ENCODE measurements around the gene LRP1-AS.

DNA sequence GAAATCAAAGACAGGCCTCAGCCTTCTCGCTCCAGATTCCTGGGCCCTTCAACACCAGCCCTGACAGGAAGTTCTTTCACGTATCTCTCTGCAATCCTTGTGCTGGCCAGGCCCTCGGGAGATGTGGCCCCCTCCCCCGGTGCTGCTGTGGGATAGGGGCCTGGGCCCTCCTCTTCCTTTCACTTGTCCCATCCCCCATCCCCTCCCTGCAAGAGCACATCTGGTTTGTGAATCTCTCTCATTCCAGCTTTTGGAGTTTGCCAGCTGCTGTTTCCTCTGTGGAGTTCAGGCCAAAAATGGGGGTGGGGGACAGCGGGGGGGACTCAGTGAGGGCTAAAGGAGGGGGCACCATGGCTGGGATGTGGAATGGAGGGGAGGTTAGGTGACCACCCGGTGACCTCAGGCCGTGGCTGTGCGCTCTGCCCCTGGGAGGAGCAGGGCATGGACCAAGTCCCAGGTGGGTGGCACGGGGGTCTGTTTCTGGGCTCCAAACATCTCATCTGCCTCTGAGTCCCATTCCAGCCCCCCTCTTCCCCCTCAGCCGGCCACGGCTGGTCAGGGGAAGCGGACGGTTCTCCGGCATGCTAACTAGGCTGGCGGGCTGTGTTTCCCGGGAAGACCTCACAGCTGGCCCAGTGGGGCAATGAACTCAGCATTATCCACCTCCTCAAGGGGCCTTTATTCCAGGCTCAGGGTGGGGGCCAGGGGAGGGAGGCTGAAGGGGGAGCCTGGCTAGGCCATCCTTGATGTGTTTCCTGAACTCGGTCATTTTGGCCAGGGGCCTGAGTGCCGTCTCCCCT lies 11.7 kb downstream of the LRP1-AS start:
- TF ChIP-seq CTCF (IDR thresholded peaks at IDR 0.05 in 2 of 3, conservative IDR thresholded peaks at IDR 0.05 in 1 of 3; ENCODE audit: borderline replicate concordance in 1 of 3, insufficient read depth in 1 of 3, low read depth in 2 of 3, low read length in 2 of 3) (no peak), REST (IDR thresholded peaks at IDR 0.05; ENCODE audit: low read depth) (no peak), POLR2AphosphoS5 (IDR thresholded peaks at IDR 0.05; ENCODE audit: low read depth, low read length) (no peak), POLR2A (IDR thresholded peaks at IDR 0.05; ENCODE audit: borderline replicate concordance, extremely low read depth, insufficient read depth, insufficient read length) (no peak), YY1 (IDR thresholded peaks at IDR 0.05; ENCODE audit: extremely low read depth, insufficient replicate concordance, low read depth, low read length) (no peak), MAX (IDR thresholded peaks at IDR 0.05) (no peak)
- TF ChIP-seq, protein P1, sequence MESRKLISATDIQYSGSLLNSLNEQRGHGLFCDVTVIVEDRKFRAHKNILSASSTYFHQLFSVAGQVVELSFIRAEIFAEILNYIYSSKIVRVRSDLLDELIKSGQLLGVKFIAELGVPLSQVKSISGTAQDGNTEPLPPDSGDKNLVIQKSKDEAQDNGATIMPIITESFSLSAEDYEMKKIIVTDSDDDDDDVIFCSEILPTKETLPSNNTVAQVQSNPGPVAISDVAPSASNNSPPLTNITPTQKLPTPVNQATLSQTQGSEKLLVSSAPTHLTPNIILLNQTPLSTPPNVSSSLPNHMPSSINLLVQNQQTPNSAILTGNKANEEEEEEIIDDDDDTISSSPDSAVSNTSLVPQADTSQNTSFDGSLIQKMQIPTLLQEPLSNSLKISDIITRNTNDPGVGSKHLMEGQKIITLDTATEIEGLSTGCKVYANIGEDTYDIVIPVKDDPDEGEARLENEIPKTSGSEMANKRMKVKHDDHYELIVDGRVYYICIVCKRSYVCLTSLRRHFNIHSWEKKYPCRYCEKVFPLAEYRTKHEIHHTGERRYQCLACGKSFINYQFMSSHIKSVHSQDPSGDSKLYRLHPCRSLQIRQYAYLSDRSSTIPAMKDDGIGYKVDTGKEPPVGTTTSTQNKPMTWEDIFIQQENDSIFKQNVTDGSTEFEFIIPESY (IDR thresholded peaks at IDR 0.05; ENCODE audit: extremely low read depth, insufficient replicate concordance, low read length), result no peak

Data from HCT116 (cell line).